ENCODE data around the gene TTC23.

TTC23 gene

DNA sequence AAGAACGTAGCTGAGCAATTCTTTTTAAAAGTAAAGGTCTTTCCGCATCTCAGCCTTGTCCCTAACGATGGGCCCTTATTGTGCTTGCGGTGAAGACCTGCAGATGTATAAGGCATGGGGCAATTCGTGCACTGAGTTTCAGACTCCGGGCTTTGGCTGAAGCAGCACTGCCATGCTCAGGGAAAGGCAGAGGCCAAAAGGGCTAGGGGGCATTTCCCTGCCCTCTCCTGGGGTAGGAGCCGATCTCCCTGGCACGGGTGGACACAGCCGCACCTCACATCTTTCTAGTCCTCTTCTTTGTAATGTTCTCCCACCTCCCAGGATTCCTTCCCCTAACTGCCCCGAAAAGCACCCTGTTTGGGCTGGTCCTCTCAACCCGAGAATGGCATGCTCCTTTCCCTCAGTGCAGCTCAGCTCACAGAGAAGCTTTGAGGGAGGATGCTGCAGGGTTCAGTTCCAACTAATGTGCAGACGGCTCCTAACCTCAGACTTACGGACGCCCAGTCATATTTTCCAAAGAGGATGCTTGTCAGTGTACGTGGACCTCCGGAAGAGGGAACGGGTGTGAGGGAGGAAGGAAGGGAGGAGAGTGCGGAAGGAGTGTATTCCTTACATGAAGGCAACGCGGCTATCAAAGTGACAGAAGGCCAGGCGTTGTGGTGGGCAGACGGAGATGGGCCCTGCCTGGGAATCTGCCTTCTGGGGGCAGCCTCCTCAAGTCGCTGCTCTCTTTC lies 83.3 kb downstream of the TTC23 start:
- no peak for DNase-seq (ENCODE audit: low read depth, low spot score)

GRCh38 chr15:99165020-99165790 lies 84.2 kb downstream of the TTC23 start:
- DNase-seq (ENCODE audit: low read depth, low spot score): no peak

- DNase-seq (ENCODE audit: low read depth, low spot score): no peak
Measured at GRCh38 chr15:99164119-99164518, 85.3 kb downstream of the TTC23 start.

DNA sequence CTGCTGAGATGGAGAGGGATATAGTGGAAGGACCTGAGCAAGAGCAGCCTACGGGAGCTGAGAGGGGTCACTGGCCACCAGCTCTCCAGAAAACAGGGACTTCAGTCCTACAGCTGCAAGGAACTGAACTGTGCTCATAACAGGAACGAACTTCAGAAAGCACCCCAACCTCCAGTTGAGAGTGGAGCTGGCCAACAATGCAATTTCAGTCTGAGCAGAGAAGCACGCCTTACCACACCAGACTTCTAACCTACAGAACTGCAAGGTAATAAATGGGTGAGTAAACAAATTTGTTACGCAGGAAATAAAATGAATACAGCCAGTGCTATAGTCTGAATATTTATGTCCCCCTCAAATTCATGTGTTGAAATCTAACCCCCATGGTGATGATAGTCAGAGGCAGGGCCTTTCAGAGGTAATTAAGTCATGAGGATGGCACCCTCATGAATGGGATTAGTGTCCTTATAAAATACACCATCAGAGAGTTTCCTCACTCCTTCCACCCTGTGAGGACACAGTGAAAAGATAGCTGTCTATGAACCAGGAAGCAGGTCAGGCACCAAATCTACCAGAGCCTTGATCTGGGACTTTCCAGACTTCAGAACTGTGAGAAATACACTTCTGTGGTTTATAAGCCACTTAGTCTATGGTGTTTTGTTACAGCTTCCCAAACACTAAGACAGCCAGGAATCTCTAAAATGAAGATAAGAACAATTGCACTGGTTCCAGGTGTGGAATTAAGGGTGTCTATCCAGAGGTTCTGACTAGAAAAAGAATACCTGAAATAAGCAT lies 85.9 kb downstream of the TTC23 start:
- no peak for DNase-seq (ENCODE audit: low read depth, low spot score)

DNA sequence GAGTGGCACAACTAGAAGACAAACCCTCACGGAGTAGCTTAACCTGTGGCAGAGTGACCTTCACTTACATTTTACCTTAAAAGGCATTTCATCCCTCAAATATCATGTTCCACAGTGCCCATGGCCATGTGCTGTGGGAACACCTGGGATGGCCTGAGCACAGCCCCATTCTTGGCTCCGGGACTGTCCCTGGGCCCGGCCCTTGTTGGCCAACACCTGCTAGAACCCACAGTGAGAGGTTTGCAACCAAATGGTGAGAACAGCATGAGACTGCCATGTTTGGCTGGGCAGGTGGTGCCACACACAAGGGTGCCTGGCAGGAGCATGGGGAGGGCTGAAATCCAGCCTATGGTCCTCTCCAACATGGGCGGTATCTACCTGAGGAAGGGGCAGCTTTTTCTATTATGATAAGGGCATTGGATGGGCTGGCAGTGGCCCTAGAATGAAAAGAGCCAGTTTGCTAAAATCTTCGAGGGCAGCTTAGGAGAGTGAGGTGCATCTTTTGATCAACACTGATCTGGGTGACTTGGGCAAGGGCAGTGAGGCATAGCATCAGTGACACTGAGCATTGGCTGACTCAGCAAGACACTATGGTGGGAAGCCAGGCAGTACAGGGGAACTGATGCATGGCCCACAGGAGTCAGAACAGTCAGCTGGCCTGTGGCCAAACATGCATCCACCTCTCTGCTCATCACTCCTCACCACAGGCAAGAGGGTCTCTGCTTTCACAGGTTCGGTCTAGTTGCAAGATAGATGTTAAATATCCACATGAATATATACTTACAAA lies 90.6 kb downstream of the TTC23 start:
- no peak for DNase-seq (ENCODE audit: low read depth, low spot score)

DNA sequence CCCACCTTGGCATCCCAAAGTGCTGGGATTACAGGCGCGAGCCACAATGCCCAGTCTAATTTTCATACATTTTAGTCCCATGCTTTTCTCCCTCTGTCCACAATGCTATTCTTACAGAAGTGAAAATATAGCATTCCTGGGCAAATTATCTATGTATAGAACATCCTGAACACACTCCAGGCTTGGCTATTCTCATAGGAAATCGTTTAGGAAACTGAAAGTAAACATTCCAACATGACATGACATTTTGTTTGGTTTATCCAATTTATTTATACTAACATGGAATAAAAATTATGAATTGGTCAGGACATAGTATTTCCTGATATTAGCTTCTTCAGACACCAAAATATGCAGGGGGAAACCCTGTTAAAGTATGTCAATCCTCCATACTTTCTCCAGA lies 91.9 kb downstream of the TTC23 start:
- no peak for DNase-seq (ENCODE audit: low read depth, low spot score)

- DNase-seq (ENCODE audit: low read depth, low spot score): no peak
Measured at GRCh38 chr15:99155961-99156443, 93.4 kb downstream of the TTC23 start.

DNA sequence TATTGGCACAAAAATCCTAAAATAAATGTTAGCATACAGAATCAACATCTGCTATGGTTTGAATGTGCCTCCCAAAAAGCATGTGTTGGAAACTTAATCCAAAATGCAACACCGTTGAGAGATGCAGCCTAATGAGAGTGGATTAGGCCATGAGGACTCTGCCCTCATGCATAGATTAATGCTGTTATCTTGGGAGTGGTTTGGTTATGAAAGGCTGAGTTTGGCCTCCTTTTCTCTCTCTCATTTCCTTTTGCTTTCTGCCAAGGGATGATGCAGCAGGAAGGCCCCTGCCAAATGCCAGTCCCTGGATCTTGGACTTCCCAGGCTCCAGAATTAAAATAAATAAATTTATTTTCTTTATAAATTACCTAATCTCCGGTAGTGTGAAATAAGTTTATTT lies 95.1 kb downstream of the TTC23 start:
- no peak for DNase-seq (ENCODE audit: low read depth, low spot score)

DNA sequence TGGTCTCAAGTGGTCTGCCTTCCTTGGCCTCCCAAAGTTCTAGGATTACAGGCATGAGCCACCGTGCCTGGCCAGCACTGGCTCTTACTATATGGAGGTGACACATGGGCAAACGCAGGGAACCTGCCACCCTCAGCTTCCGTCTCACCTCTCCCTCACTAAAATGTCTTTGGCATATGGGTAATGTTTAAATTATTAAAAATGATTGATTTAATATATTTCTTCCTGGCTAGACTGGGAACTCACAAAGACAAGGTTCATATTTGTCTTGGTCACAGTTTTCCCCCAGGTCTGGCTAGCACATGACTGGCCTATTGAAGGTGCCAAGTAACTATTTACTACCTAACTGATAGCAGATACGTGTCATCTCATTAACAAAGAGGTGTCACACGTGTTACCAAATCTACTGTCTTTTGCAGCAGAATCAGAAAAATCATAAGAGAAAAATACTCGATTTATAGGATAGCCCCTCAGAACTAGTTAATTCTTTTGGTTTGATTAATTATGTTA lies 96.3 kb downstream of the TTC23 start:
- DNase-seq (ENCODE audit: low read depth, low spot score): no peak

GRCh38 chr15:99151156-99151555 lies 98.2 kb downstream of the TTC23 start:
- no peak for DNase-seq (ENCODE audit: low read depth, low spot score)

DNA sequence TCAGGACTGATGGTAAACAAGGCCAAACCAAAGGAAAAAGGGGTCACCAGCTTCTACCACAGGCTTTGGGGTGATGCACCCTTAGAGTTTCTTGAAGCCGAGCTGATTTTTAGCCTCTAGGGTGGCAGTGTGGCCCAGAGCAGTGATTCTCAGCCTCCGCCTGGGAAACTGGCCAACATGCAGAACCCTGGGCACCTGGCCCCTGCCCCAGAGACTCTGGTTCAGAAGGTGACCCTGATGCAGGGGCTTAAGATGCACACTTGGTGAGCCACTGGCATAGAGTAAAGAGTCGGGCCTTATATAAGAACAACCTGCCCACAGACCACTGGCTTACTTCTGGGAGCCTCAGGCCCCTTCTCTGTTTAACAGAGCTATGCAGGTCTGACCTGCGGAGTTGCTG lies 100.0 kb downstream of the TTC23 start:
- DNase-seq (ENCODE audit: low read depth, low spot score): no peak

GRCh38 chr15:99148851-99149276 lies 100.5 kb downstream of the TTC23 start:
- no peak for DNase-seq (ENCODE audit: low read depth, low spot score)

DNA sequence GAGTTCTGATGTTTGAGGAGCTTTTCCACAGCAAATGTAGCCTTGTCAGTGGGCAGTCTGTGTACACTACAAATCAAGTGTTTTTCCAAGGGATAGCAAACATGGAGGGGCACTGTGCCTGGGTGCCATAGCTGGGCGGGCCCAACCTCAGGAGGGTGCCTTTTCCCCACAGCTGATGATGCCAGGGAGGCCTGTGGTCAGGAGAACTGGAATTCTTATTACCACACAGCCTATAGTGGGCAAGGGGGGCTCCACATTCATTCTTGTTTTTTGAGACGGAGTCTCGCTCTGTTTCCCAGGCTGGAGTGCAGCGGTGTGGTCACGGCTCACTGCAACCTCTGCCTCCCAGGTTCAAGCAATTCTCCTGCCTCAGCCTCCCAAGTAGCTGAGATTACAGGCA lies 102.7 kb downstream of the TTC23 start:
- no peak for DNase-seq (ENCODE audit: low read depth, low spot score)

DNA sequence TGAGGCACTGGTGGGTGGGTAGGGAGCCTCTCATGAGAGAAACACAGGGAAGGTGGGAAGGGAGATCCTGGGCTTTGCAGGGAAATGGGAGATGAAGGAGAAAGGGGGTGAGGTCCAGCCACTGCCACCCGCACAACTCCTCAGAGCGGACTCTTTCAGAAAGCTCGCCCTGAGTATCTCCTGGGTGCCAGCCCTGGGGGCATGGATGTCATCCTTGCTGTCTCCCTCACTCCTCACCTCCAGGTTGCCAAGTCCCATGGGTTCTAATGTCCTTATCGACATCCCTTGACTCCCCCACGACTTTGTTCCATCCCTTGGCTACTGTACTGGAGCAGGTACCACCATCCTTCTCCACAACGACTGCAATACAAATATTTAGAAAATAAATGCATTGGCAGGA lies 103.6 kb downstream of the TTC23 start:
- DNase-seq (ENCODE audit: low read depth, low spot score): no peak

- DNase-seq (ENCODE audit: low read depth, low spot score): no peak
Measured at GRCh38 chr15:99145005-99145404, 104.4 kb downstream of the TTC23 start.

DNA sequence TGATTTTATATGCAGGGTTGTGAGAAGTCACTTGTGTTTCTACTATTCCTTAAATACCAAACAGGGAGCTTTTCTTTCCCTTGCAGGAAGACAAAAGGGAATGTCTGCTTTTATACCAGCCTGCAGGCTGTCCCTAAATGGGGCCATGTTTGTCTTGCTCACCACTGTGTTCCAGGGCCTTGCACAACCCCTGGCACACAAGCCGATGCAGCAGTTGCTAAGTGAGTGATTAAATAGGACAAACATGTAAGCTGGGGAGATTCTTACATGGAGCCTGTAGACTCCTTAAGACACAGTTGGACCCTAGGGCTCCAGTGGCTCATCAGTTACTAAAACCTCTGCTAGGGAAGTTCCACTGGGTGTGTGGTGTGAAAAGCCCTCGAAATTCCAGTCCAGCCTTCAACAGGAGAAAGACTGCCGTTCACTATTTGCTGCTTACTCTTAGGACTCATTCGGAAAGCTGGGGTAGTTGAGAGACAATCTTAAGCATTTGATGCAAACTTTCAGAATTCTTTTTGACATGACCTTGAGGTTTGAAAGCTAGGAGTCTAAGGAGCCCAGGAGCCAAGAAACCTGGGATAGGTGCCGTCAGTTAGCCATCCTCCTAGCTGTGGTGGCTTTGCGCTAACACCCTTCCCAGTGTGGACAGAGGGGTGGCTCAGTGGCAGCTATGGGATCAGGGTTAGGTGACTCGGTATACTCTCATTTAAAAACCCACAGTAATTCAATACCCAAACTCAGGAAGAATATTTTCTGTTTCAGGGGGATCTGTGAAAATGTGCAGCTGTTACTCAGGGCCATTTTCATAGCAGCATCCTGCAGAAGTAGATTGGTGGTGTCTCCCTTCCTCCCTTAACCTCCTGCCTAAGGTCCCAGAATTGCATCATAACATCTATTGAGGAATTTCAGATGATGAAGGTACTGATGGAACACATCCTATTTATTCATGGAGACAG lies 105.4 kb downstream of the TTC23 start:
- DNase-seq (ENCODE audit: low read depth, low spot score): no peak

DNA sequence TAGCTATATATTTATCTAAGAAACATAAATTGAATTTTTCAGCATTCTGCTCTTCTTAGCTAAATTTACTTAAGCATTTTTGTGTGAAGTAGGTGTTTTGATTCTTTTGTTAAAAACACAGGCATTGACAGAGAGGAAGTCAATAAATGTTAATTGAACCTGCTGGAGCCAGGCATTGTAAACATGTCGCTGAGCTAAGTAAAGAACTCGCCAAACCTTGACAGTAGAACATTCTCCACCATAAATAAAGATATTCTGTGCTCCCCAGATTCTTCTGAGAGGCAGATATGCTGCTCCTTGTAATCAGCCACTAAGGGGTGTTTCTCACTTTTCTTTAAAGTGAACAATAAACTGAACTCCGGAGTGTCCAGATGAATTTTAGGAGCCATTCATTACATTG lies 106.1 kb downstream of the TTC23 start:
- DNase-seq (ENCODE audit: low read depth, low spot score): no peak

GRCh38 chr15:99142562-99142961 lies 106.8 kb downstream of the TTC23 start:
- no peak for DNase-seq (ENCODE audit: low read depth, low spot score)

DNA sequence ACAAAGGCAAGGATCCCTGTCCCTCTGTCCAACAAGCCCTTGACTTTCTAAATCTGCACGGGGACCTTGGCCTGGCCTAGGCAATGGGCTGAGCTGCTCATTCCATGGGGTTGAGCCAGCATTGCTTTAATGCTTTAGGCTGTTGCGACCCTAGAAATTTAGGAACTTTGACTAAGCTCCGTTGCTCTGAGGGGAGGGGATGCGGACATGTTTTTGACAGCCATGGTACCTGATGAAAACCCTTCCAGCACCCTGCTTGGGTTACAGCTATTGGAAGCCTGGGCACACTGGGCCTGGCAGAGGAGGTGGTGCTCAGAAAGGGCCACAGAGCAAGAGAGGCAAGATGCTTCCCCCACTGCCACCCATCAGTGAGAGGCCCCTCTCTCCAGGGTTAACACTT lies 107.4 kb downstream of the TTC23 start:
- no peak for DNase-seq (ENCODE audit: low read depth, low spot score)

GRCh38 chr15:99140590-99140989 lies 108.8 kb downstream of the TTC23 start:
- DNase-seq (ENCODE audit: low read depth, low spot score): no peak

All from smooth muscle cell of the brain vasculature (primary cell).